HepG2 (cell line): Measurements from ENCODE around the gene HDLBP.

ENCODE experiments used
- ARNTL ChIP-seq: sonication (generic); formaldehyde crosslinking; IDR thresholded peaks from 2 replicates; pipeline ENCODE4 v1.4.0; 2020; ENCODE audit warnings: mild to moderate bottlenecking, missing genetic modification reagents
- CAMTA2 ChIP-seq: sonication (generic); formaldehyde crosslinking; IDR thresholded peaks from 2 replicates; pipeline ENCODE4 v1.4.0; 2020; ENCODE audit warnings: mild to moderate bottlenecking, missing genetic modification reagents, borderline replicate concordance
- HOMEZ ChIP-seq: IDR thresholded peaks from 2 replicates; pipeline ENCODE4 v1.6.1; 2016; ENCODE audit warnings: low read depth
- MAFF ChIP-seq: IDR thresholded peaks from 2 replicates; pipeline ENCODE4 v1.6.1; 2011; ENCODE audit warnings: low read depth, low read length, improper control_type of control experiment
- TMF1 ChIP-seq: sonication (generic); formaldehyde crosslinking; IDR thresholded peaks from 2 replicates; pipeline ENCODE4 v1.8.1; 2022; ENCODE audit warnings: low read depth, missing genetic modification reagents
- ZNF160 ChIP-seq: sonication (generic); formaldehyde crosslinking; IDR thresholded peaks from 2 replicates; pipeline ENCODE4 v1.8.0; 2022; ENCODE audit warnings: mild to moderate bottlenecking, inconsistent platforms, missing genetic modification reagents
- ZSCAN20 ChIP-seq: sonication (generic); formaldehyde crosslinking; IDR thresholded peaks from 2 replicates; pipeline ENCODE4 v1.4.0; 2020; ENCODE audit warnings: missing genetic modification reagents, mild to moderate bottlenecking, borderline replicate concordance
- TF ChIP-seq, protein P1 (sequence below): sonication (generic); formaldehyde crosslinking; IDR thresholded peaks from 2 replicates; pipeline ENCODE4 v1.5.0; 2020; ENCODE audit warnings: mild to moderate bottlenecking, missing genetic modification reagents, moderate library complexity

DNA sequence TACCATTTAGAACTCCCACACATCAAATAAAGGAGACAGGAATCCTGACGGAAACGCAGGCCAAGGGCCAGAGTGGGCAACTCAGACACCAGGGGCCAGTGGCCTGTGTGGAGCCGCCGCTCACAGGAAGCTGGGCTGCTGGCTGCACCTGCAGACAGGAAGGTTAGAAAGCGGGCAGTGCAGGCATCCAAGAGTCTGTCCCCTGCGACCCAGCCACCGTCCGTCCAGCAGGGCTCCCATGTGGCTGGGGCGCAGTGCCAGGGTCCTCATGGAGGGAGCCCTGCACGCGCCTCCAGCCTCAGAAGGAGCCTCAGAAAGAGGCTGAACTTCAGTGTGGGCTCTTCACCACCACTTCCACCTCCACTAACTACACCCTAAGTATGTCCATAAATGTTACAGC is 129.5 kb downstream of the HDLBP start:
- TF ChIP-seq MAFF, result no peak
- no peak for TF ChIP-seq ARNTL (CRISPR knock-in tag)
- no peak for TF ChIP-seq HOMEZ (CRISPR knock-in tag)
- TF ChIP-seq, protein P1, sequence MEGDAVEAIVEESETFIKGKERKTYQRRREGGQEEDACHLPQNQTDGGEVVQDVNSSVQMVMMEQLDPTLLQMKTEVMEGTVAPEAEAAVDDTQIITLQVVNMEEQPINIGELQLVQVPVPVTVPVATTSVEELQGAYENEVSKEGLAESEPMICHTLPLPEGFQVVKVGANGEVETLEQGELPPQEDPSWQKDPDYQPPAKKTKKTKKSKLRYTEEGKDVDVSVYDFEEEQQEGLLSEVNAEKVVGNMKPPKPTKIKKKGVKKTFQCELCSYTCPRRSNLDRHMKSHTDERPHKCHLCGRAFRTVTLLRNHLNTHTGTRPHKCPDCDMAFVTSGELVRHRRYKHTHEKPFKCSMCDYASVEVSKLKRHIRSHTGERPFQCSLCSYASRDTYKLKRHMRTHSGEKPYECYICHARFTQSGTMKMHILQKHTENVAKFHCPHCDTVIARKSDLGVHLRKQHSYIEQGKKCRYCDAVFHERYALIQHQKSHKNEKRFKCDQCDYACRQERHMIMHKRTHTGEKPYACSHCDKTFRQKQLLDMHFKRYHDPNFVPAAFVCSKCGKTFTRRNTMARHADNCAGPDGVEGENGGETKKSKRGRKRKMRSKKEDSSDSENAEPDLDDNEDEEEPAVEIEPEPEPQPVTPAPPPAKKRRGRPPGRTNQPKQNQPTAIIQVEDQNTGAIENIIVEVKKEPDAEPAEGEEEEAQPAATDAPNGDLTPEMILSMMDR, result no peak
- no peak for TF ChIP-seq ZSCAN20 (CRISPR knock-in tag)
- TF ChIP-seq CAMTA2 (CRISPR knock-in tag), result no peak
- TF ChIP-seq ZNF160 (CRISPR knock-in tag), result no peak
- no peak for TF ChIP-seq TMF1 (CRISPR knock-in tag)
